Amniotic stem cell (primary cell): ENCODE results near the gene FYN.
"Not testable (repeated sequence)": the region's sequence is repeated elsewhere in the genome, so short reads cannot be mapped to it uniquely, and the experiment has no call there.

Experiments
- DNase-seq: peaks from one replicate; lab custom pipeline; 2025; lab: John Stamatoyannopoulos, UW

FYN gene

GRCh38 chr6:111873178-111874024 is at the start of gene FYN:
TSS of gene FYN (minus strand) at chr6:111873452. CDS start at chr6:111720051, 153,401 bp downstream.
- peak; percentile 95 for DNase-seq

GRCh38 chr6:111922454-111923297 is 49.4 kb upstream of the FYN start:
- DNase-seq, result no peak

GRCh38 chr6:111921103-111921502 is 47.9 kb upstream of the FYN start:
- no peak for DNase-seq

- DNase-seq, result no peak
These were observed 47.3 kb upstream of the FYN start for GRCh38 chr6:111920578-111920977.

- DNase-seq, result no peak
These were observed 45.6 kb upstream of the FYN start for GRCh38 chr6:111918825-111919224.

- DNase-seq, result no peak
These were observed 43.5 kb upstream of the FYN start for GRCh38 chr6:111916747-111917146.

GRCh38 chr6:111914617-111915016 is 41.4 kb upstream of the FYN start:
- no peak for DNase-seq

- no peak for DNase-seq
These were observed 39.7 kb upstream of the FYN start for GRCh38 chr6:111912904-111913303.

GRCh38 chr6:111911428-111911827 is 38.2 kb upstream of the FYN start:
- no peak for DNase-seq

- DNase-seq, result no peak
These were observed 36.0 kb upstream of the FYN start for GRCh38 chr6:111909238-111909637.

- DNase-seq, result not testable (repeated sequence)
These were observed 35.1 kb upstream of the FYN start for GRCh38 chr6:111908365-111908764.

GRCh38 chr6:111900735-111901134 is 27.5 kb upstream of the FYN start:
- no peak for DNase-seq

- no peak for DNase-seq
These were observed 26.3 kb upstream of the FYN start for GRCh38 chr6:111899531-111899930.

- DNase-seq, result no peak
These were observed 25.2 kb upstream of the FYN start for GRCh38 chr6:111898452-111898851.

GRCh38 chr6:111894951-111895350 is 21.7 kb upstream of the FYN start:
- no peak for DNase-seq

GRCh38 chr6:111894272-111894671 is 21.0 kb upstream of the FYN start:
- no peak for DNase-seq

- DNase-seq, result no peak
These were observed 19.2 kb upstream of the FYN start for GRCh38 chr6:111892431-111892830.

GRCh38 chr6:111890988-111891387 is 17.7 kb upstream of the FYN start:
- no peak for DNase-seq

- DNase-seq, result no peak
These were observed 15.9 kb upstream of the FYN start for GRCh38 chr6:111888928-111889695.

GRCh38 chr6:111886793-111887192 is 13.5 kb upstream of the FYN start:
- DNase-seq, result not testable (repeated sequence)

GRCh38 chr6:111885373-111886027 is 12.2 kb upstream of the FYN start:
- no peak for DNase-seq

GRCh38 chr6:111884068-111884467 is 10.8 kb upstream of the FYN start:
- DNase-seq, result no peak
